Hair follicular keratinocyte (primary cell): Measurements from ENCODE around the gene NENF. TPM values are rescaled to one million over a fixed set of nuclear protein-coding genes. Genes with fewer than 3 reads are reported as not detected.

Experiments
- total RNA-seq: library from RNA; depleted of rRNA; stranded (reverse); fragments of >200 nt; gene quantifications from 2 replicates; pipeline ENCODE4 v1.2.3, GENCODE V29; 2015

Gene NENF
- total RNA-seq: 116 and 128 TPM in 2 replicates

DNA sequence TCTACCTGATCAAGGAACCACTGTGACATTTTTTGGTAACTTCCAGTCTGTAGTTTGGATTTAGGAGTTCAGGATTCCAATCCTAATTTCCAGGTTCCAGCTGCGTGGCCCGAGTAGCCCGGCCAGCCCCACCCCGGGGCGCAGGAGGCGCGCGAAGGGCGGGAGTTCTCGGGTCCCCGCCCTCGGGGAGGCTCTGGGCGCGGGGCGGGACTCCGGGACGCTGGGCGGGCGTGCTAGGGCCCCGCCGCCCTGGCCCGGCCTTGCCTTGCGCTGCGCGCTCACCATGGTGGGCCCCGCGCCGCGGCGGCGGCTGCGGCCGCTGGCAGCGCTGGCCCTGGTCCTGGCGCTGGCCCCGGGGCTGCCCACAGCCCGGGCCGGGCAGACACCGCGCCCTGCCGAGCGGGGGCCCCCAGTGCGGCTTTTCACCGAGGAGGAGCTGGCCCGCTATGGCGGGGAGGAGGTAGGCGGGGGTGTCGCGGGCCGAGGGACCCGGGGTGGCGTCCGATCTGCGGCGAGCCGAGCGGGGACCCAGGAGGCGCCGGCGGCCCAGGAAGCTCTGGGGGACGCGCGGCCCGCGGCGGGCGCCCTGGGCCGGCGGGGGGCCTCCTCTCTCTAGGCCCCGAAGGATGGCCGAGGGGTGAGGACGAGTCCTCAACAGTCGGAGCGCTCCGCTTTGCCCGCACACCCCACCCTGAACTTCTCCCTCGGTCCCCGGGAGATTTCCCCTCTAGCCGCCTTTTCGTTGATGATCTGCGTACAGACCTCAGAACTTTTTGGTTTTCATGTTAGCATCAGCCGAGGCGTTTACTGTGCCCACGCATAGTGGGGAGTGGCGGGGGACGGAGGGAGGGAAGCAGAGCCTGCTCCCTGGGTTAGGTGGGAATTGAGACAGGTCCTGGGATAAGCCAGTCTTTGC, at the start of gene NENF:
NENF (plus strand) TSS at position 260 of the 916 bp plus-strand sequence; CDS start at position 284, 24 bp downstream.

DNA sequence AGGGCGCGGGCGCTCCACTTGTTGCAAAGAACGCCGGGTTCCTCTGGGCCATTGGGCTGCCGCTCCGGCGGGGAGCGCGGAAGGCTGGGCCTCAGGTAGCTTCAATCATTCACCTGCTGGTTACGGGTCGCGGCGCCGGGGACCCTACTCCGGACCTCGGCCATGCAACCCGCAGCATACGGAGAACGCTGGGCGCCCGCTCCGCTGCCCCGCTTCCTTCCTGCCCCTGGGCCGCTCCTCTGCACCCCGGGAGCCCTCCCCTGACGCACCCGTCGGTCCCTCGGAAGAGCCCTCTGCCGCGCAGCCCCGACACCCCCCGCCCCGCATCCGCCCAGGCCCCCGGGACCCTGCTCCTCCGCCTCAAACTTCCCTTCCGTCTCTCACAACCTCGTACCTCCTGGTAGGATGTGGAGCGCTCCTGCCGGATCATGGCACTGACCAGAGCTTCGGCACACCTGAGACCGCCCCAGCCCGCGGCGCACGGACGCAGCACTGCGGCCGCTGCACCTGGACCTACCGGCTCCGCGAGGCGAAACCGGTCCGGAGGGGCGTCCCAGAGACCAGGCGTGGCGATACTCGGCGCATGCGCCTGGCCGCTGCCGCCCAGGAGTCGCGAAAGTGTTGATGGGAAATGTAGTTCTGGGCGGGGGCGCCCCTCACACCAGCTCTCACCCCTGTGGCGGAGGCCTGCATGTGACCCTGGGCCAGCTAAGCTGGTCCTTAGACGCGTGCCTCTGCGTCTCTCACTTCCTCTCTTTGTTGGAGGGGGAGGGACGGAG, 18.2 kb upstream of the NENF start, which contains the start of gene PACC1:
PACC1 (minus strand) TSS at position 559 of the 779 bp plus-strand sequence; CDS start at position 430, 129 bp downstream.

Other genes with a start within 250 kb of the NENF start
- gene PPP2R5A, start 147.5 kb upstream of the NENF start, total RNA-seq: 25.7 and 35.1 TPM in 2 replicates
- 10.7 and 10.9 TPM in 2 replicates for gene PACC1, start 18.0 kb upstream of the NENF start, total RNA-seq
- 1.6 and 2.0 TPM in 2 replicates for gene ATF3, start 175.8 kb downstream of the NENF start, total RNA-seq